NCI-H1105 treated with DMSO at 0.1 percent for 48 hours (cell line): Measurements from ENCODE around the gene MYH15.

Experiments
- DNase-seq: peaks from one replicate; lab custom pipeline; 2025; lab: John Stamatoyannopoulos, UW

The MYH15 gene

DNA sequence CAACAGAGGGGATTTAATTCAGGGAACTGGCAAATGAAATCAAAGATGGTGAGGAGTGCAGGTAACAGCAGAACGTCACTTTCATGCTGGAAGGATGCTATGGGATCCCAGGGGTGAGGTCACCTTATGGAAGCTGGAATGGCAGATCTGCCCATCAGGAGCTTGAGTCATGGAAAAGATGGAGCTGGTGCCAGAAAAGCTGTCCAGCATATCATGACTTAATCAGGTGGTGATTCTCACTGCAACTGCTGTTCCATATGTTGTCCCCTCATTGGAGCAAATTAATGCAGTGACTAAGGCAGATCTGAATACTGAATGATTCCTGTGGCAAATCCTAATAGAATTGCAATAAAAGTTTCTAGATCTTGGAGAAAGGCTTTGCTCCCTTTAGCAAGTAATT lies 175.7 kb downstream of the MYH15 start:
- DNase-seq, result no peak

DNA sequence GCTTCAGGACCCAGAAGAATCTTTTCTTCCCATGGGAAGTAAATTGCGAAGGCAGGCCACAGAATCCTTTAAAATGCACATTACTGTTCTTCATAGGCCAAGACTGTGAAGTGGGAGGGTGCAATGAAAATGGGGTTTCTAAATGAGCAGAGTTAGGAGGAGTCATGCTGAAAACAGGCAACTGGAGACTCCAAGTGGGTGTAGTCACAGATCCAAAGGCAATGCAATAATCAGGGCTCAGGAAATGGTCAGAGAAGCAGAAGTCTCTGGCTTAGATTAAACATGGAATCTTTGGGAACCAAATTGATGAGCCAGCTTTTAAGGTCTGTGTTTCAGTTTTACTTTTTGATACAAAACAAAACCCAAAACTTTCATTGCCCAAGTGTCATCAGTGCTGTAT lies 176.4 kb downstream of the MYH15 start:
- no peak for DNase-seq

GRCh38 chr3:108331792-108332191 lies 178.6 kb downstream of the MYH15 start:
- DNase-seq, result no peak
